NCI-H2107 treated with DMSO at 0.1 percent for 48 hours (cell line): ENCODE data around the gene PDLIM5.
"Not testable (repeated sequence)": the region's sequence is repeated elsewhere in the genome, so short reads cannot be mapped to it uniquely, and the experiment has no call there.

Experiments
- DNase-seq: peaks from one replicate; lab custom pipeline; 2025; ENCODE audit not compliant: unreplicated experiment; lab: John Stamatoyannopoulos, UW

The PDLIM5 gene

GRCh38 chr4:94551643-94552564 lies 100.2 kb downstream of the PDLIM5 start:
- no peak for DNase-seq

- not testable (repeated sequence) for DNase-seq
Measured at GRCh38 chr4:94556047-94556446, 104.3 kb downstream of the PDLIM5 start.

GRCh38 chr4:94557632-94558031 lies 105.9 kb downstream of the PDLIM5 start:
- not testable (repeated sequence) for DNase-seq

GRCh38 chr4:94558392-94558904 lies 106.7 kb downstream of the PDLIM5 start:
- no peak for DNase-seq

- no peak for DNase-seq
Measured at GRCh38 chr4:94559351-94559806, 107.6 kb downstream of the PDLIM5 start.

- no peak for DNase-seq
Measured at GRCh38 chr4:94561249-94562024, 109.7 kb downstream of the PDLIM5 start.

GRCh38 chr4:94562285-94562684 lies 110.5 kb downstream of the PDLIM5 start:
- no peak for DNase-seq

GRCh38 chr4:94564252-94564651 lies 112.5 kb downstream of the PDLIM5 start:
- no peak for DNase-seq

- DNase-seq: no peak
Measured at GRCh38 chr4:94566420-94566819, 114.7 kb downstream of the PDLIM5 start.

- no peak for DNase-seq
Measured at GRCh38 chr4:94567811-94568210, 116.1 kb downstream of the PDLIM5 start.

GRCh38 chr4:94570558-94570957 lies 118.8 kb downstream of the PDLIM5 start:
- DNase-seq: no peak

GRCh38 chr4:94571298-94571697 lies 119.6 kb downstream of the PDLIM5 start:
- DNase-seq: no peak

- DNase-seq: no peak
Measured at GRCh38 chr4:94571715-94572114, 120.0 kb downstream of the PDLIM5 start.

GRCh38 chr4:94574050-94574449 lies 122.3 kb downstream of the PDLIM5 start:
- DNase-seq: no peak

GRCh38 chr4:94574616-94575015 lies 122.9 kb downstream of the PDLIM5 start:
- no peak for DNase-seq

- no peak for DNase-seq
Measured at GRCh38 chr4:94575652-94576051, 123.9 kb downstream of the PDLIM5 start.

GRCh38 chr4:94576210-94576609 lies 124.5 kb downstream of the PDLIM5 start:
- DNase-seq: no peak

GRCh38 chr4:94577136-94577535 lies 125.4 kb downstream of the PDLIM5 start:
- no peak for DNase-seq

GRCh38 chr4:94578195-94578594 lies 126.5 kb downstream of the PDLIM5 start:
- no peak for DNase-seq

- no peak for DNase-seq
Measured at GRCh38 chr4:94581766-94582165, 130.0 kb downstream of the PDLIM5 start.

GRCh38 chr4:94582517-94582916 lies 130.8 kb downstream of the PDLIM5 start:
- no peak for DNase-seq
